ENCODE results near the gene ATP5F1D. TPM values are rescaled to one million over a fixed set of nuclear protein-coding genes. Genes with fewer than 3 reads are reported as not detected.
A peak's percentile ranks its signal among the peaks of the same experiment; 100 is the strongest.

Gene ATP5F1D
- total RNA-seq, 1 donor from 2014 or later: 7.1 TPM

DNA sequence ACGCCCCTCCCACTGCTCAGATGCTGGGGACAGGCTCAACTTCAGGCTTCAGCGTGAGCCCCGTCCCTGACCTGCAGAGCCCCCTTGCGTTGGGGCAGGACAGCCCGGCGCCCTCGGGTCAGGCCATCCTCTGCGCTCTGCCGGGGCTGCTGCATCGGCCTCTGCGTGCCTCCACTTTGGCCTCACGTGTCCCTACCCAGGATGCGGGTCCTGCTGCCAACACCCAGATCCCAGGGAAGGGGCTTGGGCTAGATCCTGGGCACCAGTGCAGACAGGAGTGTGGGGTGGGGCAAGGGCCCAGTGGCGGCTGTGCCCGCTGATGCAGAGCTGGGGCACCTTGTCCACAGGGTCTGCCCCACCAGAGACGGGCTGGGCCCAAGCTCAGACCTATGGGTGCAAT lies 16.7 kb upstream of the ATP5F1D start:
- no peak overlapping the region for H3K4me2 ChIP-seq
- H3K27me3 ChIP-seq: no peaks in the 10 kb centered on the region
- H3K4me3 ChIP-seq: no peak overlapping the region
- no peak for TF ChIP-seq EZH2phosphoT487 (IDR thresholded peaks at IDR 0.05)
- no peak for TF ChIP-seq EZH2 (IDR thresholded peaks at IDR 0.05)
- TF ChIP-seq, protein P1, sequence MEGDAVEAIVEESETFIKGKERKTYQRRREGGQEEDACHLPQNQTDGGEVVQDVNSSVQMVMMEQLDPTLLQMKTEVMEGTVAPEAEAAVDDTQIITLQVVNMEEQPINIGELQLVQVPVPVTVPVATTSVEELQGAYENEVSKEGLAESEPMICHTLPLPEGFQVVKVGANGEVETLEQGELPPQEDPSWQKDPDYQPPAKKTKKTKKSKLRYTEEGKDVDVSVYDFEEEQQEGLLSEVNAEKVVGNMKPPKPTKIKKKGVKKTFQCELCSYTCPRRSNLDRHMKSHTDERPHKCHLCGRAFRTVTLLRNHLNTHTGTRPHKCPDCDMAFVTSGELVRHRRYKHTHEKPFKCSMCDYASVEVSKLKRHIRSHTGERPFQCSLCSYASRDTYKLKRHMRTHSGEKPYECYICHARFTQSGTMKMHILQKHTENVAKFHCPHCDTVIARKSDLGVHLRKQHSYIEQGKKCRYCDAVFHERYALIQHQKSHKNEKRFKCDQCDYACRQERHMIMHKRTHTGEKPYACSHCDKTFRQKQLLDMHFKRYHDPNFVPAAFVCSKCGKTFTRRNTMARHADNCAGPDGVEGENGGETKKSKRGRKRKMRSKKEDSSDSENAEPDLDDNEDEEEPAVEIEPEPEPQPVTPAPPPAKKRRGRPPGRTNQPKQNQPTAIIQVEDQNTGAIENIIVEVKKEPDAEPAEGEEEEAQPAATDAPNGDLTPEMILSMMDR (IDR thresholded peaks at IDR 0.05): no peak
- no peak overlapping the region for H3K27ac ChIP-seq
- Mint-ChIP-seq H3K27me3 (ENCODE audit: insufficient read depth, low read depth) (no peaks in the 10 kb centered on the region), H3K9me3 (no peaks in the 10 kb centered on the region), H3K36me3 (peaks cover 2% of the 10 kb centered on the region), H3K4me1 (no peaks in the 10 kb centered on the region), H3K27ac (no peak overlapping the region), H3K4me3 (no peak overlapping the region)
- H2AFZ ChIP-seq (replicated peaks): no peak overlapping the region
- no peaks in the 10 kb centered on the region for H3K9me3 ChIP-seq (ENCODE audit: low read depth)
- no peak for DNase-seq (ENCODE audit: low spot score)
- H3K4me1 ChIP-seq: no peaks in the 10 kb centered on the region
- no peaks in the 10 kb centered on the region for H3K79me2 ChIP-seq (ENCODE audit: low read depth)
- peaks cover 38% of the 10 kb centered on the region for H4K20me1 ChIP-seq (ENCODE audit: low read depth)
- H3K36me3 ChIP-seq: no peaks in the 10 kb centered on the region
- peaks cover 5% of the 10 kb centered on the region for H3F3A ChIP-seq (ENCODE audit: low read depth)
- H3K9ac ChIP-seq: no peak overlapping the region

DNA sequence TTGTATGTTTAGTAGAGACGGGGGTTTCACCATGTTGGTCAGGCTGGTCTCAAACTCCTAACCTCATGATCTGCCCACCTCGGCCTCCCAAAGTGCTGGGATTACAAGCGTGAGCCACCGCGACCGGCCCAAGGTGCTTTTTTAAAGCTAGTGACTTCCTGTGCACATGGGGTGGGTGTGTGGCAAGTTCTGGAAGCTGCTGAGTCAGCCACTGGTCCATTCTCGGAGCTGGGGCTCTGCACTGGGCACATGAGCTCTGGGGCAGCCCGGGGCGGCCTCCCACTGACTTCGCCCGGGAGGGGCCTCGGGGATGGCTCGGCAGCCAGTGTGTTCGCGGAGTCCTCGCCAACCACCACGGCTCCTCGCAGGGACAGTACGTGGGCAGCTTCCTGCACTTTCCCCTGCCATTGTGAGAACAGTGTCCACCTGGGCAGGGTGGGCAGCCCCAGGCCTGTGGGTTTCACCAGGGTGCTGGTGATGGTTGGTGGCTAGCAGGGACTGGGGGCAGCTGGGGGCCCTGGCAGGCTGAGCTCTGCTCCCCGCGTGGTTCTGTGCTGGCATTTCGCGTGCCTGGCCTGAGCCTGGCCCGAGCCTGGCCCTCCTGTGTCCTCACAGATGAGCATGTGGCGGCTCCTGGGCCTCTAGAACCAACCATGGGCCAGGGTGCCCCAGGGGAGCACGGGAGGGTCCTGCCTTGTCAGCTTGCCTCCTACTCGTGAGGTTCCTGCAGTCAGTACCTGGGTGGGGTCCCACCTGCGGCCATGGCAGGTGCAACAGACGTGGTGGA lies 15.9 kb upstream of the ATP5F1D start:
- H3K9me3 ChIP-seq (ENCODE audit: low read depth): no peaks in the 10 kb centered on the region
- no peak overlapping the region for H3K4me2 ChIP-seq
- H3K4me1 ChIP-seq: no peaks in the 10 kb centered on the region
- Mint-ChIP-seq H3K4me1 (no peaks in the 10 kb centered on the region), H3K9me3 (no peaks in the 10 kb centered on the region), H3K27me3 (ENCODE audit: insufficient read depth, low read depth) (no peaks in the 10 kb centered on the region), H3K4me3 (no peak overlapping the region), H3K36me3 (peaks cover 2% of the 10 kb centered on the region), H3K27ac (no peak overlapping the region)
- H2AFZ ChIP-seq (replicated peaks): no peak overlapping the region
- peaks cover 35% of the 10 kb centered on the region for H4K20me1 ChIP-seq (ENCODE audit: low read depth)
- no peak overlapping the region for H3K4me3 ChIP-seq
- no peak overlapping the region for H3K9ac ChIP-seq
- H3K79me2 ChIP-seq (ENCODE audit: low read depth): no peaks in the 10 kb centered on the region
- no peaks in the 10 kb centered on the region for H3K36me3 ChIP-seq
- H3K27me3 ChIP-seq: no peaks in the 10 kb centered on the region
- H3F3A ChIP-seq (ENCODE audit: low read depth): peaks cover 5% of the 10 kb centered on the region
- no peak for DNase-seq (ENCODE audit: low spot score)
- TF ChIP-seq EZH2phosphoT487 (IDR thresholded peaks at IDR 0.05) (no peak), EZH2 (IDR thresholded peaks at IDR 0.05) (no peak)
- TF ChIP-seq, protein P1 (IDR thresholded peaks at IDR 0.05): no peak
- peak overlapping the region; percentile 20 for H3K27ac ChIP-seq

DNA sequence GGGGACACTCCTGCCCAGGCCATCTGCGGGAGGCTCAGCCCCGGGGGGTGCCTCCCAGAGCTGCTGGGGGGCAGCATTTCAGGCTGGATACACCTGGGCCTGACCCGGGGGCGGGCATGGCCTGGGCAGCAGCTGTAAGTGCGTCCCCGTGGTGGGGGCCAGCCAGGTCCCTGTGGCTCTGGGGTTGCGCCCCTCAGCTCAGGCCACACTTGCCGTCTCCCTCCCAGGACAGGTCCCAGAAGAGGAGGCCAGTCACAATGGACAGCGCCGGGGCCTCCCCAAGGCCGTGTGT lies 15.4 kb upstream of the ATP5F1D start:
- no peak for TF ChIP-seq EZH2phosphoT487 (IDR thresholded peaks at IDR 0.05)
- TF ChIP-seq, protein P1 (IDR thresholded peaks at IDR 0.05): no peak
- TF ChIP-seq EZH2 (IDR thresholded peaks at IDR 0.05): no peak
- Histone ChIP-seq H3K9ac (no peak overlapping the region), H3K27me3 (no peaks in the 10 kb centered on the region), H3K4me2 (no peak overlapping the region), H3K79me2 (ENCODE audit: low read depth) (no peaks in the 10 kb centered on the region), H3K9me3 (ENCODE audit: low read depth) (no peaks in the 10 kb centered on the region), H4K20me1 (ENCODE audit: low read depth) (peaks cover 34% of the 10 kb centered on the region), H3K4me3 (no peak overlapping the region), H3F3A (ENCODE audit: low read depth) (peaks cover 5% of the 10 kb centered on the region), H3K4me1 (no peaks in the 10 kb centered on the region), H3K36me3 (no peaks in the 10 kb centered on the region), H2AFZ (replicated peaks) (no peak overlapping the region), H3K27ac (peak overlapping the region; percentile 20)
- H3K36me3 Mint-ChIP-seq: peaks cover 2% of the 10 kb centered on the region
- H3K4me3 Mint-ChIP-seq: no peak overlapping the region
- no peaks in the 10 kb centered on the region for H3K4me1 Mint-ChIP-seq
- no peaks in the 10 kb centered on the region for H3K27me3 Mint-ChIP-seq (ENCODE audit: insufficient read depth, low read depth)
- no peak overlapping the region for H3K27ac Mint-ChIP-seq
- no peaks in the 10 kb centered on the region for H3K9me3 Mint-ChIP-seq
- DNase-seq (ENCODE audit: low spot score): no peak

Data from neural progenitor cell (in vitro differentiated cells).